Tongue (tissue), 2 donors: ENCODE measurements around the gene PKN1. TPM values are rescaled to one million over a fixed set of nuclear protein-coding genes. Genes with fewer than 3 reads are reported as not detected.
"Not testable (repeated sequence)": the region's sequence is repeated elsewhere in the genome, so short reads cannot be mapped to it uniquely, and the experiment has no call there.

ENCODE experiments used
- DNase-seq: peaks from one replicate; pipeline ENCODE4 v3.0.0-alpha.2; 2015
- total RNA-seq: library from RNA; depleted of rRNA; stranded (reverse); fragments of >200 nt; gene quantifications from one replicate; pipeline ENCODE4 v1.2.3, GENCODE V29; 2014

Gene PKN1
- total RNA-seq, 1 donor from 2014 or later, result 83.0 TPM

DNA sequence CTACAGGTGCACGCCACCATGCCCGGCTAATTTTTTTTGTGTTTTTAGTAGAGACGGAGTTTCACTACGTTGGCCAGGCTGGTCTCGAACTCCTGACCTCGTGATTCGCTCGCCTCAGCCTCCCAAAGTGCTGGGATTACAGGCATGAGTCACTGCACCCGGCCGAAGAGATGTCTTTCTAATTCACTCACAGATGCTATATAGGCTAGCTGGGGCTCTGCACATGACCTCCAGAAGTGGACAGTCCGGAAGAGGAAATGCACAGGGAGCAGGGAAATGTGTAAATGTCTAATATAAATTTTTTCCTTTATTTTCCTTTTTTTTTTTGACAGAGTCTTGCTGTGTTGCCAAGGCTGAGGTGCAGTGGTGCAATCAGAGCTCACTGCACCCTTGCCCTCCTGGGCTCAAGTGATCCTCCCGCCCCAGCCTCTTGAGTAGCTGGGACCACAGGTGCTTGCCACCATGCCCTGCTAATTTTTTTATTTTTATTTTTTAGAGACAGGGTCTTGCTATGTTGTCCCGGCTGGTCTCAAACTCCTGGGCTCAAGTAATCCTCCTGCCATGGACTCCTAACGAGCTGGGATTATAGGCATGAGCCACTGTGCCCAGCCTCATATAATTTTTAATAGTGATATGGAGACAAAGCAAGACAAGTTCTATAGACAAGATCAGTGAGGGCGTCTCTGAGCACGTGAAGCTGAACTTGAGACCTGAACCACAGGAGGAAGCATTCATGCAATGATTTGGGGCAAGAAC, 54.4 kb downstream of the PKN1 start:
- DNase-seq, result no peak

DNA sequence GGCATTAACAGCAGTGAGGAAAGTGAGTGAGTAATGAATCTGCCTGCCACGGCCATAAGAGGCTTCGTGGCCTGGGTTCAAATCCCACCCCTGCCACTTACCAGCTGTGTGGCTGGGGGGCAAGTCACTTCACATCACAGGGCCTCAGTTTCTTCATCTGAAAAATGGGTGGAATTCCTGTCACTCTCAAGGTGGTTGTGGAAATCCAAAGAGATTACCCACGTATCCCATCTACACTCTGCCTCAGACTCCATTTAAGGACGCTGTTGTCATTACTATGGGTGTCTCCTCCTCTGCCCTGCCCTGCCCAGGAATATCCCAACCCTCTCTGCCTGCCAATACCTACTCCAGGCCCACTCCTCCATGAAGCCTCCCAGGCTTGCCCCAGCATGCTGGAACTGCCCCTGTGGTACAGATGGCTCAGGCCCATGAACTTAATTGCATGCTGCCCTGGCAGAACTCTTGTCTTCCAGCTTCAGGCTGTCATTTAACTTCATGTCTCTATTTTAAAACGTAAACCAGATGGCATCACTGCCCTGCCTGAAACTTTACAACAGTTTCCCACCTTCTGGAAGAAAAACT, 59.7 kb downstream of the PKN1 start:
- DNase-seq, result no peak

DNA sequence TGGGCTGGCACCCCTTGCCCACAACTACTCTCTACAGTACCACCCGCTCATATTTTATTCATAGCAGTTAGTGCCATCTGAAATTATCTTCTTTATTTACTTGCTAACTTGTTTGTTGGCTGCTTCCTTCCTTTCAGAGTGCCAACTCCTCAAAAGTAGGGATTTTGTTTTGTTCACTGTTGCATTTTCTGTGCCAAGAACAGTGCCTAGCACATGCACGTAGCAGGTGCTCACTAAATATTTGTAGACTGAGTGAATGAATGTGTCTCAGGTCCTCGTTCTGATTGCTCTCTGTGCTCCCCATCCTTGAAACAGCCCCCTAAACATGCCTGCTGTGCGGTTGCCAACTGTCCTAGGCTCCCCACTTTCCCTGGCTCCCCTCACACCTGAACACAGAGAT, 61.3 kb downstream of the PKN1 start:
- no peak for DNase-seq

DNA sequence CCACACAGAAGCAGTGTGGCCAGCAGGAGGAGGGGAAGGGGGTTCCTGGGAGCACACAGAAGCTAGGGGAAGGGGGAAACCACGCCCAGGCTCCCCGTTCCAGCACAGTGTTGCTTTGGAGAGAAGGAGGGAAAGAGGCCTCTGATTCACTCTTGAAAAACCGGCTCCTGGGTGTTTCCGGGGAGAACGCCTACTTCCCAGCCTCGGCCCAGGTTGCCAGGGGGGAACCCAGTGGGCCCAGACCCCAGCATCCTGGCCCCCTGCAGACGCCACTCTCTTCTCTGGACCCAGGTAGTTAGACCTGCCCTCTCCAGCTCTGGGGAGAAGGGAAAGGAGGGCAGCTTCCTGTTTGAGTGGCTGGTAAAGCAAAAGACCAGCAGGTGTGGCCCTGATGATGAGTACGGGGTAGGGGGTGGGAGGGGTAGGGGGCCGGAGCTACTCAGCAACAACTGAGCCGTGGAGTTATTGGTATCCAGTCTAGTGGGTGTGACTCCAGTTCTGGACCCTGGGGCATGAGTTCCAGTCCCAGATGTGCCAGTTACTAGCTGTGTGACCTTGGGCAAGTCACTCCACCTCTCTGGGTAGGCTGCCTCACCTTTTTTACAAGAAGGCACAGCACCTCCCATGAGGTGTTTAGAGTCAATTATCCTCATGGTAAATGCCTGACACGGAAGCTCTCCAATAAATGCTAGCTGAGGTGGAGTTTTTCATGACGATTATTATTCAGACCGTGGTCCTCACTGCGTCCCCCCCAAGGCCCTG, 62.0 kb downstream of the PKN1 start:
- no peak for DNase-seq

DNA sequence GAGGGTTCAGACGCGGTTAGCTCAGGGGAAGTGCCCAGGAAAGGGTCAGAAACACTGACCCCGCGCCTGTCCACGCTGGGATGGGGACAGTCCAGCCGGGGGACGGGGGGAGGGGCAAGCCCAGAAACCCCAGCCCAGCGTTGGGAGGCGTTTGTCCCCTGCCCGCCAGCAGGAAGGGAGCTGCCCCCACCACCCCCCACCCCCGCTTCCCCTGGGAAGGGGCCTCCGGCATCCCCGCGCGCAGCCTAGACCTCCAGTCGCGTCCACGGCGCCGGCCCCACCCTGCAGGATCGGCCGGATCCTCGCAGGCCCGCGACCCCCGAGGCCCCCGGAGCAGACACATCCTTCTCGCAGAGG, 62.5 kb downstream of the PKN1 start:
- DNase-seq, result no peak

DNA sequence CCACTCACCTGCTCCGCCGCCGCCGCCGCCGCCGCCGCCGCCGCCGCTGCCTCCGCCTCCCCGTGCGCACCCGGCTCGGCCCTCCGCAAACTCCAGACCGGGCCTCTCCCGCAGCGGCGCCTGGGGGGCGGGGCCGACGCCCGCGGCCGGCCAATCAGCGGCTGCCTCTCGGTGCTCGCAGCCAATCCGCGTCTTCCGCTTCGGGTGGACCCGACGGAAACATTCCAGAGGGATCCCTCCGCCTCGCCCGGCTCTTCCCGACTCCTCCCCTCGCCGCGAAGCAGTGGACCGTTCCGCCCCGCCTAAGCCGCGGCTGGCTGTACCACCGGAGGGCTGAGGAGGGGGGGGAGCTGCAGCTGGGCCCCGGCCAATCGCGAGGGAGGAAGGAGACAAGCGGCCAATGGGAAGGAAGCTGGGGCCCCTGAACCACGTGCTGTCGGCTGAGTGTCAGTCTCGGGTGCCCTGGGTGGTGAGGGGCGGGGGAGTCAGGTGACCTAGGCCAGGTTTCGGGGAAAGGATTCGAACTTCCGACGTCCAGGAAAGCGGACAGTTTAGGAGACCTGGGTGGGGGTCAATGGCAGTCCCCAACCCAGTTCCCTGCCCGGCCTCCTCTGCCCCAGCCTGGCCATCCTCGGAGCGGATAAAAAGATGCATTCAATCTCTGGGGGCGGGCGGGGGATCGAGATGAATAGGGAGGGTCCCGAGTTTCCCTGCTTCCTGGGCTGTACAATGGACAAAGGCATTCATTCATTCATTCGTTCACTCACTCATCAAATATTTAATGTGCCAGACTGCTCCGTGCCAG, 63.1 kb downstream of the PKN1 start, which contains the start of gene GIPC1:
TSS of gene GIPC1 (minus strand) at position 99 of the 805 bp plus-strand sequence. CDS start 13,151 bp downstream, outside the sequence.
- DNase-seq, result peak; percentile 99

DNA sequence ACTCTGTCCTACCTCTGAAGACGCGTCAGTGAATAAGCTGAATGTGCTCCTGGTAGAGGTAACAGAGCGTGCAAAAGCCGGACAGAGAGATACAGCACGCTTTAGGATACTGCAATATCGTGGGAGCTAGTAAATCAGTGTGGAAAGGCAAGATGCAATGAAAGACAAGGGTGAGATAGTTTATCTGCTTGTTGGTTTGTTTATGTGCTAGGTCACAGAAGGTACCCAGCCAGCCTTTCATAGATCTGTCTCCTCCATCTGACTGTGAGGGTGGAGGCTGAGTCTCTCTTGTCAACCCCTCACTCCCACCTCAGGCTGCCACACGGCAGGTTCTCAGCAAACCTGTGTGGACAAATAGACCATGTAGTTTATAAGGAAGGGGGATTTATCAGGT, 63.7 kb downstream of the PKN1 start:
- no peak for DNase-seq

DNA sequence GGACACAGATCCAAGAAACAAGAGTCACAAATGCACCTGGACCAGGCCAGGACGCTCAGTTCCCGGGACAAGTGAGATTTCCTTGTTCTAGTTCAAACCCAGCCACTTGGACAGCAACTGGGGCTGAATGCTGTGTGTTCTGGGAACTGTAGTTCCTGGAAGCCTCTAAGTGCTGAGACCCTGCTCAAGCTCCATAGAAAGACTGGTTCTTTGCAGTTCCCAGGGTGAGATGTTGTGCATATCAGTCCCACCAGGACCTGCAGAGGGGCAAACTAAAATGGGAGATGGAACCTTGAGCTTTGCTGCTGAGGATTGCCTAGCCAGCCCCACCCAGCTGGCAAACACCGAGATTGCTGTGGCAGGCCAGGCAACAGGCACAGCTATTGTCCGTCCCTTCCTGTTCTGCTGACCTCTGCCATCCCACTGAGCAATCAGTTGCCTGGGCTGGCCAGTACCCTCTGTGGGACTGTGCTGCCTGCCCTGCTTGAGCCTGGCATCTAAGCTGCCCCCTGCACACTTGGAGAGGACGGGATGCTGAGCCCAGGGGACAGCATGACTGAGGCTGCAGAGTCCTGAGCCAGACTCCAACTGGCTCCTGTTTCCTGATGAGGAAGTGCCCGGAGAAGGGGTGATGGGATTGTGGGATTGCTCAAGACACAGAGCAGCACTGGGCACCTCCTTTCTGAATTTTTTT, 64.3 kb downstream of the PKN1 start:
- no peak for DNase-seq

DNA sequence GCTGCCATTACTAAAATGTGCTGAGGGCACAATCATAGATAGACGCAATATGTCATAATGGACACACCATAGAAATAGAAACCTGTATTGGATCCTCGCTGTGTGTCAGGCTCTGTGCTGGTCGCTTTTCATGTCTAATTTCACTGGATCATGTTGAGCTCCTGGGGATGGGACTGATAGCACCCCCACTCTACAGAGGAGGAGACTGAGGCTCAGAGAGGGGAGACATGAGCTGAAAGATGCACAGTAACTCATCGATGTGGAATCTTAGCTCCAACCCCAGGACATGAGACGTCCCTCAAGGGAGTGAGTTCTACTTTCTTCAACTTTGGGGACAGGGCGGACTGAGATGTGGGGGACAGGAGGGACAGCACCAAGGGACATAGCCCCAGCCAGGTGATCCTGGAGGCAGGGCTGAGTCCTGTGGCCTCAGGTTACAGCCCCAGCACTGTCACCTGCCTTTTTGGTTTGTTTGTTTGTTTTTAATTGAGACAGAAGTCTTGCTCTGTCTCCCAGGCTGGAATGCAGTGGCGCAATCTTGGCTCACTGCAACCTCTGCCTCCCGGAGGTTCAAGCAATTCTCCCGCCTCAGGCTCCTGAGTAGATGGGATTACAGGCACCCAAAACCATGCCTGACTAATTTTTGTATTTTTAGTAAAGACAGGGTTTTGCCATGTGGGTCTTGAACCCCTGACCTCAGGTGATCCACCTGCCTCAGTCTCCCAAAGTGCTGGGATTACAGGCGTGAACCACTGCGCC, 69.4 kb downstream of the PKN1 start:
- no peak for DNase-seq

DNA sequence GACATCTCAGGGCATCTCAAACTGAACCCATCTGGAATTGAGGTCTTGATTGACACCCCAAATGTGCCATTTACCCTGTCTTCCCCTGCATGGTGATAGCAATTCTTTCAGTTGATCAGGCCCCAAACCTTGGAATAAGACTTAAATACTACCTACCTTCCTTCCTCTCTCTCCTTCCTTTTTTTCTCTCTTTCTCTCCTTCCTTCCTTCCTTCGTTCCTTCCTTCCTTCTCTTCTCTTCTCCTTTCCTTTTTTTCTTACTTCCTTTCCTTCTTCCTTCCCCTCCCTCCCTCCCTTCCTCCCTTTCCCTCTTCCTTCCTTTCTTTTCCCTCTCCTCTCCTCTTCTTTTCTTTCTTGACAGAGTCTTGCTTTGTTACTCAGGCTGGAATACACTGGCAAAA, 70.2 kb downstream of the PKN1 start:
- no peak for DNase-seq

DNA sequence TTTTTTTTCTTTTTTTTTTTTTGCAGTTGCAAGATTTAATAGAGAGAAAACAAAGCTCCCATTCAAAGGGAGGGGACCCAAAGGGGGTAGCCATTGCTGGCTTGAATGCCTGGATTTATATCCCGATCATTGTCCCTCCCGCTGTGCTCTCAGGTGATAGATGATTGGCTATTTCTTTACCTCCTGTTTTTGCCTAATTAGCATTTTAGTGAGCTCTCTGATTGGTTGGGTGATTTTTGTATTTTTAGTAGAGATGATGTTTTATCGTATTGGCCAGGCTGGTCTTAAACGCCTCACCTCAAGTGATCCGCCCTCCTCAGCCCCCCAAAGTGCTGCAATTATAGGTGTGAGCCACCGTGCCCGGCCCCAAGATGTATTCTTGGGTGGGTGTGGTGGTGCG, 71.5 kb downstream of the PKN1 start:
- not testable (repeated sequence) for DNase-seq

DNA sequence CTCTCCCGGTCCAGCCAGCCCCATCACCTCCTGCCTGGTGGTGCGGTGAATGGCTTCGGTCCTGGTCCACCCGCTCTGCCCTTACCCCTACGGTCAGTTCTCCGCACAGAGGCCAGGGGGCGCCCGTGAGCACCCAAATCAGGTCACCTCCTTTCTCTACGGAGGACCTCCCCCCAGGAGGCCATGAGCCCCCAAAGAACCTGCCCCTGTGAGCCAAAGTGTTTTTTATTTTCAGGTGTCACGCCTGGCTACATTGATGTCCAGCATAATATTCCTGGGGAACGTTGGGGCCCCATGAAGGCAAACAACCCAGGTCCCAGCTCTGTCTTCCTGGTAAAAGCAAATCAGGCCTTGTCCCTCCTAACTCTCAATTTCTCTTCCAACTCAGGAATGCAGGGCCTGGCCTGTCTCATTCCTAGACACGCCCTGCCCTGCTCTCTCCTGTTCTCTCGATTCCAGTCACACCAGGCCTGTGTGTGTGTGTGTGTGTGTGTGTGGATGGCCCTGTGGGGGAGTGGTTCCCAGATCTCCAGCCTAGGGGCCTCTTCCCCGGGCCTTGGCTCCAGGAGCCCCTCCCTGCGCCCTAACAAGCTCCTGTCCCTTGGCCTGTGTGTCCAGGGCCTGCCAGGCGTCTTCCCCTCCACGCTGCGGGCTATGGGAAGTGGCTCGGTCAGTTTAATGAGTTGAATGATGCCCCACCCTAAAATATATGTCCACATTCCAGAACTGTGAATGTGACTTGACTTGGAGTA, 72.6 kb downstream of the PKN1 start:
- DNase-seq, result peak; percentile 67

DNA sequence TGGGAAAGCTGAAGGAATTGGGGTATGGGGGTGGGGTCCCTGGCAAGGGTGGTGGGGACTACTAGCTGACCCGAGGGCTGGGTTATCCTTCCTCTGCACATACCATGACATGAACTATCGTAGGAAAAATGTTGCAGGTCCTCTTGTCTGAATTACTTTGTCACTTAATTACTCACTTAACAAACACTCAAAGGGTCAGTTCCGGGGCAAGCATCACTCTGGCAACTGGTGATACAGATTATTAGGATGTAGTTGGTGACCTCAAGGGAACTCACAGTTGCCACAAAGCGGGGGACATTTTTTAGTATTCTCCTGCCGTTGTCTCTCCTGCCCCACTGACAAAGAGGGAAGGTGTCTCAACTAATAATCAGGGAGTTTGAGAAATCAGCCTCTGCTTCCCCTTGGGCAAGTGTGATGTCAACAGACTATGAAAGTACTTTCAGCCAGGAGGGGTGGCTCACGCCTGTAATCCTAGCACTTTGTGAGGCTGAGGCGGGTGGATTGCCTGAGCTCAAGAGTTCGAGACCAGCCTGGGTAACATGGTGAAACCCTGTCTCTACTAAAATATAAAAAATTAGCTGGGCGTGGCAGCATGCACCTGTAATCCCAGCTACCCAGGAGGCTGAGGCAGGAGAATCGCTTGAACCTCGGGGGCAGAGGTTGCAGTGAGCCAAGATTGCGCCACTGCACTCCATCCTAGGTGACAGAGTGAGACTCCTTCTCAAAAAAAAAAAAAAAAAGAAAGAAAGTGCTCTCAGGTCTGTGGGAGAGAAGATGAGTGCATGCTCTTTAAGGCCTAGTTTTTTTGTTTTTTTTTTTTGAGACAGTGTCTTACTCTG, 74.8 kb downstream of the PKN1 start:
- DNase-seq, result no peak

DNA sequence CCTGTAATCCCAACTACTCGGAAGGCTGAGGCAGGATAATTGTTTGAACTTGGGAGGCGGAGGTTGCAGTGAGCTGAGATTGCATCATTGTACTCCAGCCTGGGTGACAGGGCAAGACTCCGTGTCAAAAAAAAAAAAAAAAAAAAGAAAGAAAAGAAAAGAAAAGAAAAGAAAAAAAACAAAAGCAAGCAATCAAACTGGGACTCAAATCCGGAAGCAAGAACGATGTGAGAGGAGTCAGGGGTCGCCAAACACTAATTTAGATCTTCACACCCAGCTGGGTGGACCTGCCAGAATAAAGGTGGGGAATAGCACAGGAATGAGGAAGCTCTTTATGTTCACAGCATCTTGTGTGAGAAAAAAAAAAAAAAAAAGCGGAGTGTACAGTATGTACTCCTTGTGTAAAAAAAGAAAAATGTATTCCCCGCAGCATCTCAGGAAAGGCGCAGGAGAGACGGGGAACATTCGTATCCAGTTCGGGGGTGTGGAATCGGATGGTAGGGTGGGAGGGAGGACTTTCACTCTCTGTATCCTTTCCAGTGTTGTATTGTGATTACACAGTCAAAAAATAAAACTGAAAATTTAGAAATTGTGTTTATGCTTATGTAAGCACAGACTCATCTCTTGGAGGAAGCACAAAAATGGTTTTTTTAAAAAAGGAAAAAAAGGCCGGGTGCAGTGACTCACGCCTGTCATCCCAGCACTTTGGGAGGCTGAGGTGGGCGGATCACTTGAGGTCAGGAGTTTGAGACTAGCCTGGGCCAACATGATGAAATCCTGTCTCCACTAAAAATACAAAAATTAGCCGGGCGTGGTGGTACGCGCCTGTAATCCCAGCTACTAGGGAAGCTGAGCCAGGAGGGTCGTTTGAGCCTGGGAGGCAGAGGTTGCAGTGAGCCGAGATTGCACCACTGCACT, 77.5 kb downstream of the PKN1 start:
- DNase-seq, result no peak

DNA sequence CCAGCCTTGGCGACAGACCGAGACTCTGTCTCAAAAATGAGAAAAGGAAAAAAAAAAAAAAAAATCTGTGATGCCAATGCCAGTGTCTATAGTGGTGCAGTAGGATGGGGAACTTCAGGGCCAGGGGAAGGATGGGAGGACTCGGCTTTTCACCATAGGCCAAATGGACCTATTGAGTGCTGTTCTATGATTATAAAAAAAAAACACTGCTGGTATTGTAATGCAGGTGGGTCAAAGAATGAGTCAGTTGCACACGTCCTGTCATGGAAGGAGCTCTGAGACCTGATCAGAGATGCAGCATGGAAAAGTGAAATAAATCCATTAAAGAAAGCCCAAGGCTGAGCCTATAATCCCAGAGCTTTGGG, 78.1 kb downstream of the PKN1 start:
- no peak for DNase-seq

DNA sequence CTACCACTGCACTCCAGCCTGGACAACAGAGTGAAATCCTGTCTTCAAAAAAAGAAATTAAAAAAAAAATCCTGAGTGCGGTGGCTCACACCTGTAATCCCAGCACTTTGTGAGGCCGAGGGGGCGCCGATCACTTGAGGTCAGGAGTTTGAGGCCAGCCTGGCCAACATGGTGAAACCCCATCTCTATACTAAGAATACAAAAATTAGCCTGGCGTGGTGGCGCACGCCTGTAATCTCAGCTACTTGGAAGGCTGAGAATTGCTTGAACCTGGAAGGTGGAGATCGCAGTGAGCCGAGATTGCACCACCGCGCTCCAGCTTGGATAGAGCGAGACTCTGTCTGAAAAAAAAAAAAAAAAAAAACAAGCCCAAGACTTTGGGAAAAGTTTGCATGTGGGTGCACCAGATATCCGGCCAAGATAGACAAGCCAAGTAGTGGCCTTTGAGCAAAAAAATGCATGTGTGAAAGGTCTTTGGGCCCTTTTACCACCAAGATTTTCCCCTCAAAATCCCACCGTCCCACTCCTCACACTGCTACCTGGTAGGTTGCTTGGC, 79.4 kb downstream of the PKN1 start:
- DNase-seq, result no peak

DNA sequence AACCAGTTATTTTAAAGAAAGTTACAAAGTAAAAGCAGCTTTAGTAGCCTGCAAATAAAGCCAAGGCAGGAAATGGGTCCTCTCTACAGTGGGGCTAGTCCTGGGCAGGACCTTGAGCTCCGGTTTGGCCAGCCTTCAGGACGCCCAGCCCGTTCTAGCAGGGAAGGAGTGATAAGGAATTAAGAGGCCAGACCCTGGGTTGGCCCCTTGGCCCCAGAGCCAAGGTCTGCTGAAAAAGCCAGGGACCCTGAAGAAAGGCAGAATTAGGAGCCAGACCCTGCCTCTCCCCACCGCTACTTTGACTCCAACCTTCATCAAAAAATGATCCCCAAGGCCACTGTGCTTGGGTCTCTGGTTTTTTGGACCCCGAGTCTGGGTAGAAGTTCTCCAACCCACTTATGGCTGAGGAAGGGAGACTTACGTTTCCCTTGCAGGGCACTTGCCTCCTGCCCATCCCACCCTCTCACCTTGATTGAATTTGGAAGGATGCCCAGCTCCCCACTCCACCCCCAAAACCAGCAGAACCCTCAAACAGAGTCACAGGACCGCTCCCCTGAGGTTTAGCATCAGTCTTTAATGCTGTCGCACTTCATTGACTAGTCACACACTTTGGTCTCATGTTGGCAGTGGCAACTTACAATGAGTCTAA, 81.2 kb downstream of the PKN1 start:
- no peak for DNase-seq
